HG02759 (cell line): Measurements from ENCODE around the gene ZBTB16.

Experiments
- ATAC-seq: cut with Tn5 transposase; IDR thresholded peaks from one replicate; pipeline ENCODE4 v1.9.1; 2021; ENCODE audit warnings: mild to moderate bottlenecking, moderate library complexity; ENCODE audit not compliant: unreplicated experiment

Gene ZBTB16

DNA sequence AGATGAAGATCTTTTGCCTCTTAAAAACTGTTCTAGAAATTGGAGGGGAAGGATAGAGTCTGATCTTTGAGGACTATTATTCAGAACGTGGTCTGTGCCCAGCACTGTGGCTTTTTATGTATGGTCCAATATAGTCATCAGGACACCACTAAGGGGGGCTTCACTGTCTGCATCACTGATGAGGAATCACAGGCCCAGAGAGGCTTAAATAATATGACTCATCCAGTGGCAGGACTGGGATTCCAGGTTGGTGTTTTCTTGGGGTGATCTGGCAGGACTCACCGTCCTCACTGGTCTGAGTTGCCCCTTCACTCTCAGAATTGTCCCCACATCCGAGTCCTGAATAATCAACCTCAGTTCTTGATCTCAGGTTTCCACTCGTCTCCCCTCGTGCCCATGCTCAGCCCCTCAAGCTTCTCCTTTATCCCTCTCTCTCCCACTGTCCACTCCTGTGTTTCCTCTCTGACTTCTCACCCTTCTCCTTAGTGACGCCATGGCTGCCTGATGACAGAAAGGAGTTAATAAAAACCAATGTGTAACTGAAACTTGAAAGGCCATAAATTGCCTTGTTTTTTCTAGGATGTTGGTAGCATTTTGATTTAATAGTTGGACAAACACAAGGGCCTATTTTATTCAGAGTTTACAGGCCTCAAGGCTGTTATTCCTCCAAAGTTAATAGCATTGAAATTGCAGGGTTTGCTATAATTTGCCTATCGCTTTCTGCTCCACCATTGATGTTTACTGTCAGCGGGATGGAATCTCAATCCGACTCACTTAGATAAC, 141.0 kb downstream of the ZBTB16 start:
- ATAC-seq: no peak

DNA sequence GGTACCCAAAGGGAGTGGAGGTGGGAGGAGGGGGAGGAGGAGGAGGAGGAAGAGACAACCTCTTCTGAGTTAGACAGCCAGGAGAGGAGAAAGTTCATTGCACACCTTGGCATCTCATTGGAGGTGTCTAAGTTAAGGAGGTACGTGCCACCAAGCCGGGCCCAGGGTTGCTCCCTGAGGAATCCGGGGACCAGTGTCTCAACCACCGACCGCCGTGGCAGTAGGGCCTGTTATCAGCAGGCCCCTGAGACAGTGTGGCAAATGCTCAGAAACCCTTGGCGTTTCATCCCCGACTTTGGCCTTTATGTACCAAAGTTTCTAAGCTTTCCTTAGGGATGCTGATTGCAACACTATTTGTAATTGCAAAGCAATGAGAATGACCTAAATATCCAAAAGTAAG, 141.7 kb downstream of the ZBTB16 start:
- ATAC-seq: no peak

DNA sequence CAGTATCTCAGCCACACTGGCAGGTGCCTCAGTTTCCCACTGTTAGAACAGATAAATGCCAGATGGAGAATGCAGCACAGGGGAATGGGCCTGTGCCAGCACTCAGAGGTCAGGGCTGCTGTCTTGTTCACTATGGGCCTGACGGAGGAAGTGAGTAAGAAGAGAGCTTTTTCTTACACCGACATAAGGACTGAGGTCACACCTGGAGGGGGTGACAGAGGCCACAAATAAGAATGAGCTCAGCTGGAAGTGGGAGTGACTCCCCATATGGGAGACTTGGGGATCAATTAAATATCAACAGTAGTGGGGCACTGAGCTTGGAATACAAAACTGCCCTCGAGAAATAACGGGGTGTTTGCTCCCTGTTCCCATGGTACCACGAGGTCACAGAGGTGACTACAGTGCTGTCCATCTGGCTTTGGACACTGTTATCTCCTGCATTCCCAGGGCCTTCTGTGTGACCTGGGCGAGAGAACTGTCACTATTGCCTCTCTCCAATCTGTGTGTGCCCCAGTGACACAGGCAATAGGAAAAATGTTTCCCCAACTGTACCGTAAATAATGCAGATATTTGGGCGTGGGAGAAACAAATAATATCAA, 142.6 kb downstream of the ZBTB16 start:
- ATAC-seq: no peak

DNA sequence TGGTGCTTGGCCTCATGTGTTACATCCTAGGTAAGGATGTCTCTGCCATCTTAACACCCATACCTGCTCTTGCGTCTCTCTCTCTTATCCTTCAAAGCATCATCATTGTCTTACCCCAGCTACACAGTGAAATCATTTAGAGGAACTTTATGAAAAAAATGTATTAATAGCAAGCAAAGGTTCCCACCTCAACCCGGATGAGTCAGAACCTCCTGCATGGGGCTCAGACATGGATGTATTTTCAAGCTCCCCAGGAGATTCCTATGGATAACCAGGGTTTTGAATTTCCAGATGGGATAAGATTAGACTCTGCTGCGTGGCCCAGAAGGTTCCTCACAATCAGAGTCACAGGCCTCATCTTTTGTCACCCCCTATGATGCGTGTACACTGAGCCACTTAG, 147.6 kb downstream of the ZBTB16 start:
- no peak for ATAC-seq

GRCh38 chr11:114208377-114208776, 148.9 kb downstream of the ZBTB16 start:
- no peak for ATAC-seq

DNA sequence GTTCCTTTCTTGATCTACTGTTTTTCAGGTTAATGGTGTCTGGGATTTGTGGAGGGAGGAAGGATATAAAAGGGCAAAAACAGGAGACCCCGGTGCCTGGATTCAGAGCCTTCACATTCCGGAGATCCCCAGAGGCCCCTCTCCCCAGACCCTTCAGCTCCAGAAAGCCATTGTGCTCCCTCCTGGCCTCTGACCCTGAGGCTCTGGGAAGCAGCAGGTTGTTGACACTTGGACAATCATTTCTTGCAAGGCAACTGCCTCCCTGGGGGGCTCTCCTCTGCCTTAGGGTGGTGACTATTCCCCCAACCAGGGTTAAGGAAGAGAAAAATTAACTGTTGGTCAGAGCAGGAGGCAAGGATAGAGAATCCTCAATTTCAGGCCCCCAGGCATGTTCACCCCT, 149.8 kb downstream of the ZBTB16 start:
- ATAC-seq: no peak

DNA sequence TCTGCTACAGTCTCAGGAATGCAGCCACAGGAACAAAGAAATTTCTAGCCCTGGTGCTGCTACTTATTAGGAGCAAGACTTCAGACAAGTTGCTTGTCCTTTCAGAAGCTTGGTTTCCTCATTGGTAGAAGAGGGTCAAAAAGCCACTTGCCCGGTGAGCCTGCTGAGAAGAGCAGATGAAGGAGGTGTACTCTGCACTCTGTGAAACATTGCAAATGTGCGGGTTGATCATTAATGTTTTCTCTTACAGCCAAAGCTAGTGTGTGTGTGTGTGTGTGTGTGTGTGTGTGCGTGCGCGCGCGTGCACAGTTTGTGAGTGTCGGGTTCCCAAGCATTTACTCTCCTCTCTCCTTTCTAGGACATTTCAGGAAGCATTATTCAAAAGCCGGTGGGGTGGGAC, 150.4 kb downstream of the ZBTB16 start:
- ATAC-seq: no peak

DNA sequence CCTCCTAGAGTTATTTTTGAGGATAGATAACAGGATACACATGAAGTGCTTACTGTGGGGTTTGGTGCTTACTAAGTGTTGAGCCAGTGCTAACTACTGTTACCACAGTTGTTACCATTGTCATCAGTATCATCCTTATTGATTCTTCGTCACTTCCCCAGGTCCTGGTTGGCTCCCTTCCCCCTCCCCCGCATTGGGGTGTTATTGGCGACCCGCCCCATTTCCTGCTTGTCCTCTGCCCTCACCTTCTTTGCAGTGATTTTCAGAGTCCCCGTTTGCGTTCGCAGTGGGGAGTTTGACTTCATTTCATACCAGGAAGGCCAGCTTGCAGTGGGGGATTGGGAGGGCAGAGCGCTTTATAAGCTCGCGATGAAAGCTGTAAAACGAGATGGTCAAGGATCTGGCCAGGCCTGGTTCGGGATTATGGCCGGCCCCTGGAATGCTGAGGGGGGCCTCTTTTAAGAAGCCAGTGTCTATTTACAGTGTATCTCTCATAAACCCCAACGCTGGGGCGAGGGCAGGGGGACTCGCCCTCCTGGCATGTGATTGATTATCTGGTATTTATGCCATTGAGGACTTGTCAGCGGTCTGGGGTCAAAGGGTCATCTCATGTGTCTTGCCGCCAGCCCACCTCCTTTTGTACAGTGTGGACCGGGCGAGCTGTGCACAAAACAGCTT, 152.1 kb downstream of the ZBTB16 start:
- ATAC-seq: no peak

DNA sequence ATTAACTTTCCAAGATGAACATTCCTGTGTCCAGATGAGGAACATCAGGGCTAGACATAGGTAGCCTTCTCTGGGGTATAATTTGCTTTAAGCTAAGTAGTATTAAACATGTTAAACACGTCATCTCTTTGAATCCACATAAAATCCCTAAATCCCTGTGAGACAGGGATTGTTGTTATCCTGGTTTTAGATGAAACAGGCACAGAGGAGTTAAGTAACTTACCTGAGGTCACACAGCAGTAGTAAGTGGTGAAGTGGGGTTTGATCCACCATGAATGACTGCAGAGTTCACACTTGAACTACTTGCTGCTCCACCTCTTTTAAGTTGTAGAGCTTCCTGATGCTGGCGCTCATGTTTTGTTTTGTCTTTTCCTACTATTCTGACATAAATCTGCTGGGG, 154.1 kb downstream of the ZBTB16 start:
- ATAC-seq: no peak

DNA sequence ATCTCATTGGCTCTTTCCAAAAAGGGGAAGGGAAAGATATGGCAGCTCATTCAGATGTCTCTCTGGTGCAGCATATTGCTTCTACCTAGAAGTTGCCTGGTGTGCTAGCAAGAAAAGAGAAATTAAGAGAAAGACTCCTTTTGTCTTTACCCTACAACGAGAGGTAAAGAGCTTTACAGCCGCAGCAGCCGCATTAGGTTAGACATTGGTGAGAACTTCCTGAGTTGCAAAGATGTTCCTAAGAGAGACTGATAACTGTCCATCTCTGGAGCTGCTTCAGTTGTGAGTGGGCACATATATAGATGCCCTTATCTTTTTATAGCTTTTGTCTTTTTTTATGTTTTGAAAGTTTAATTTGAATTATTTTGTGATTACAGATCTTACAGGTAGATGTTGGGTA, 155.9 kb downstream of the ZBTB16 start:
- ATAC-seq: no peak

- no peak for ATAC-seq
These were observed 156.6 kb downstream of the ZBTB16 start for GRCh38 chr11:114215871-114216795.

- no peak for ATAC-seq
These were observed 157.3 kb downstream of the ZBTB16 start for GRCh38 chr11:114216796-114217180.

- ATAC-seq: no peak
These were observed 159.0 kb downstream of the ZBTB16 start for GRCh38 chr11:114218508-114218907.

DNA sequence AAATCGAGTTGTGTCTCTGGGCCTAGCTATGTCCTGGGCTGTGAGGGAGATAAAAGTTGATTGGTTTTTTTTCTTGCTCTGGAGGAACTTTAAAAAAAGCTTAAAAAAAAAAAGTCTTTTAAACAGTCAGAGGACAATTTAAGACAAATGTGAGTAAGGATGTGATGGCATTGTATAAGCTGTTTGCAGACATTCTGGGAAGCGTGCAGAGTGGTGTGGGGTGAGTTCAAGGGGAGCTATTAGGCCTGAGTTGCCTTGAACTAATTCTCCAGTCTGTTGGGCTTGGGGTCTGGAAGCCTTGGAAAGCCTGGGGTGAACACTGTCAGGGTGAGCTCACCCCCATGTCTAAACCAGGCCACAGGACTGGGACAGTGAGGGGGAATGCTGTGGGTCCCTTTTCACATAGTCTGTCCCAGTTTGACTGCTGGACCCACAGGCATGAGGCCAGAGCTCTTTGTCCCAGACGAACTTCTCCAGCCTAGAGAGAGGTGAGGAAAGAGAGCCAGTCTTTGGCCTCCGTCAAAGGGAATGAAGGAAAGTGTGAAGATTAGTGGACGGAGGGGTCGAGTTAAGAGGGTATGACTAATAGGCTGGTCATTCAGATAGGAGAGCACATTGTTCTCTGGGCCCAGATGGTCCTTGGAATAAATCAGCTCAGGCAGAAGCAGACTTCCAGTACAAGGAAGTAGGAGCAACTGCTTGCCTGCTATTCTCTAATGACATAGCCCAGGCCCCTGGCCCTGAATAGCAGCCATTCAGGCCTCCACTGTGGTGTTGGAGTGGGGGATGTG, 160.2 kb downstream of the ZBTB16 start:
- no peak for ATAC-seq

DNA sequence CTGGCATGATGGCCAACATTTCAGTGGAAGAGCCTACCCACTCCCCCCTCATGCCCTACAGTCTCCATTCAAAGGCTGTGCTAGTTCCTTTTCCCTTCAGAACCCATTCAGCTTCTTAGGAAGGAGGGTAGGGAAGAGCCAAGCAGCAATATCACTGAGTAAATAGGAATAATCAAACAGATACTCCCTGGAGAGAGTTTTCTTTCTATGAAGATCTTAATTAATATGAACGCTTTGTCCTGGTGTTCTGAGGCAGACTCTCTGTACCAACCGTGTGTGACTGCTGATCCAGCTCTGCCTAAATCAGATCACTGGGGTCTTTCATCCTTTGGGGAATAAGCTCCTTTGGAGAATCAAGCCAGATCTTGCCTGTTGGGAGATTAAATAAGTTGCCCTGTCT, 161.5 kb downstream of the ZBTB16 start:
- ATAC-seq: no peak

- no peak for ATAC-seq
These were observed 166.2 kb downstream of the ZBTB16 start for GRCh38 chr11:114225661-114226060.

DNA sequence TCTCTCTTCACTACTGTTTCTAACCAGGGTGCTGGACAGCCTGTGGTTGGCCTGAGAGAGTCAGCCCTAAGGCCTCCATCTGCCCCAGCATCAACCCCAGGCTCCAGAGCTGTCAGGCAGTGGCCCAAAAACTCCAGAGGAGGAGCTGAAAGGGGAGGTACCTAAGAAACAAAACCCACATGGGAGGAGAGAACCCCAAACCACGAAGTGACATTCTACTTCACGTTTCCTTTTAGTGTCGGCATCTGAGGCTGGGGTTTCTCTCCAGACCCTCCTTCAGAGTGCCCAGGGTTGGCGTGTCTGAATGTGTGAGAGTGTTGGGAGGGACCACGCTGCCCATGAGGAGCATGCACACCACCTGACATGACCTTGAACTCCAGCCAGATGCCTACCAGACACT, 166.8 kb downstream of the ZBTB16 start:
- no peak for ATAC-seq

DNA sequence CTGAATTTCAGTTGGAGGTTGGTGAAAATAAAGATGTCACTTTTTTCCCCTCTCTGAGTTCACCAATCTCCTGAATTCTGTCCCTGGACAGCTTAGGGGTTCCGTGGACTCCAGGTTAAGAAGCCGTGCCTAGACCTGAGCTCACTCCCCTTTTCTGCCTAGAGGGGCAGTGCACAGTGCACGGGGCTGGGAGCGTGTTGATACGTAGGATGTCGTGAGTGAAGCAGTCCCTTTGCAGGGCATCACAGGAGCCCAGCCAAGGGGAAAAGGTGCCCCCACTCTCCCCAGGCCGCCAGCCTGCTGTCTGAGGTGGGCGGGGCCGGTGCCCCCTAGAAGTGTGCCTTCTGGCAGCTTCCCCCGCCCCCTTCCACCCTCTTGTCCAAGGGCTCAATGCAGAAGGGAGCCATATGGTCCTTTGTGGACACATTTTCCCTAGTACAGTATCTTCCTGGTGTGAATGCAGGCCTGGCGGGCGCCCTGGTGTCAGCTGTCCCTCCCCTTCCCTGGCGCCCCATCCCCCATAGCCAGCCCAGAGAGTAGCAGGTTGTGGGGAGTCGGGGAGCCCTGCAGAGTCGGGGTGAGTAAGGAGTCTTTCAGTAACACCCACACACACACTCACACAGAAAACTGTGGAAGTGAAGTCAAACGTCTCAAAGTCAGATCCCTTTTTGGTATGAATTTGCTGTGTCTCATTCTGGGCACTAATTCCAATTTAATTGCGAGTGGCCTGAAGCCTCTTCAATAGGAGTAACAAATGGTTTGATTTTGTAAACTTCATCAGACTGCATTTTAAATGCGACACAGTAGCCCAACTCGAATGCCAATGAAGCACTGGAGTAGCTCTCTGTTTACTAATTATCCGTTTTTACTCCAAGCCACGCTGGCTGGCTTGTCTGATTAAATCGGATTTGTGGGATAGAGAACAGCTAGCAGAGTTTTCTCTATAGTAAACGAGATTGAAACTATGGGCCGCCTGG, 169.2 kb downstream of the ZBTB16 start:
- no peak for ATAC-seq

- ATAC-seq: no peak
These were observed 170.7 kb downstream of the ZBTB16 start for GRCh38 chr11:114230031-114230704.
